HepG2 (cell line): ENCODE results near the gene TEDC1. TPM values are rescaled to one million over a fixed set of nuclear protein-coding genes. Genes with fewer than 3 reads are reported as not detected.
A peak's percentile ranks its signal among the peaks of the same experiment; 100 is the strongest.

Experiments
- AKAP8 ChIP-seq: sonication (generic); formaldehyde crosslinking; IDR thresholded peaks from 2 replicates; pipeline ENCODE4 v1.5.1; 2020; ENCODE audit warnings: mild to moderate bottlenecking, missing genetic modification reagents
- BCL6 ChIP-seq: IDR thresholded peaks from 2 replicates; pipeline ENCODE4 v1.6.1; 2016; ENCODE audit warnings: missing genetic modification reagents, missing compliant biosample characterization
- CENPX ChIP-seq: sonication (generic); formaldehyde crosslinking; IDR thresholded peaks from 2 replicates; pipeline ENCODE4 v1.9.0; 2021; ENCODE audit warnings: mild to moderate bottlenecking, missing genetic modification reagents, moderate library complexity
- FOSL1 ChIP-seq: sonication (generic); formaldehyde crosslinking; IDR thresholded peaks from 2 replicates; pipeline ENCODE4 v1.9.0; 2021; ENCODE audit warnings: missing genetic modification reagents, borderline replicate concordance
- ISL2 ChIP-seq: sonication (generic); formaldehyde crosslinking; IDR thresholded peaks from 2 replicates; pipeline ENCODE4 v1.5.0; 2020; ENCODE audit warnings: missing genetic modification reagents
- JUN ChIP-seq: sonication (generic); formaldehyde crosslinking; IDR thresholded peaks from 2 replicates; pipeline ENCODE4 v1.4.0; 2020; ENCODE audit warnings: mild to moderate bottlenecking, missing genetic modification reagents
- KDM2A ChIP-seq: sonication (generic); formaldehyde crosslinking; IDR thresholded peaks from 2 replicates; pipeline ENCODE4 v1.4.0; 2020; ENCODE audit warnings: low read depth, missing genetic modification reagents, borderline replicate concordance
- MXI1 ChIP-seq: IDR thresholded peaks from 3 replicates; pipeline ENCODE4 v1.6.1; 2012; ENCODE audit warnings: low read depth, low read length, inconsistent platforms, borderline replicate concordance
- SMARCE1 ChIP-seq: fragments of 450-650 bp; IDR thresholded peaks from 2 replicates; pipeline ENCODE4 v1.6.1; 2017; ENCODE audit warnings: borderline replicate concordance
- TEAD2 ChIP-seq: sonication (generic); formaldehyde crosslinking; IDR thresholded peaks from 2 replicates; pipeline ENCODE4 v1.9.0; 2021; ENCODE audit warnings: missing genetic modification reagents
- TEAD3 ChIP-seq: optimal IDR thresholded peaks from 2 replicates; pipeline ENCODE3; 2016; ENCODE audit warnings: borderline replicate concordance
- ZFP37 ChIP-seq: sonication (generic); formaldehyde crosslinking; IDR thresholded peaks from 2 replicates; pipeline ENCODE4 v1.4.0; 2020; ENCODE audit warnings: missing genetic modification reagents, borderline replicate concordance
- ZNF180 ChIP-seq: sonication (generic); formaldehyde crosslinking; IDR thresholded peaks from 2 replicates; pipeline ENCODE4 v1.4.0; 2020; ENCODE audit warnings: low read depth, missing genetic modification reagents, borderline replicate concordance
- ZNF296 ChIP-seq: sonication (generic); formaldehyde crosslinking; conservative IDR thresholded peaks from 2 replicates; pipeline ENCODE4 v1.5.0; 2020; ENCODE audit warnings: mild to moderate bottlenecking, missing genetic modification reagents
- ZNF337 ChIP-seq: sonication (generic); formaldehyde crosslinking; IDR thresholded peaks from 2 replicates; pipeline ENCODE4 v1.5.1; 2020; ENCODE audit warnings: missing genetic modification reagents, low read depth, mild to moderate bottlenecking, borderline replicate concordance
- ZNF34 ChIP-seq: sonication (generic); formaldehyde crosslinking; IDR thresholded peaks from 2 replicates; pipeline ENCODE4 v1.4.0; 2020; ENCODE audit warnings: mild to moderate bottlenecking, missing genetic modification reagents, borderline replicate concordance
- ZNF441 ChIP-seq: sonication (generic); formaldehyde crosslinking; IDR thresholded peaks from 2 replicates; pipeline ENCODE4 v1.7.0; 2021; ENCODE audit warnings: missing genetic modification reagents, borderline replicate concordance
- ZNF788 ChIP-seq: sonication (generic); formaldehyde crosslinking; IDR thresholded peaks from 2 replicates; pipeline ENCODE4 v1.5.0; 2020; ENCODE audit warnings: mild to moderate bottlenecking, missing genetic modification reagents, borderline replicate concordance
- ZNF841 ChIP-seq: sonication (generic); formaldehyde crosslinking; IDR thresholded peaks from 2 replicates; pipeline ENCODE4 v1.8.1; 2023; ENCODE audit warnings: missing genetic modification reagents, borderline replicate concordance
- ZNF878 ChIP-seq: sonication (generic); formaldehyde crosslinking; IDR thresholded peaks from 2 replicates; pipeline ENCODE4 v1.8.1; 2023; ENCODE audit warnings: mild to moderate bottlenecking, missing genetic modification reagents, moderate library complexity
- ZNF891 ChIP-seq: sonication (generic); formaldehyde crosslinking; IDR thresholded peaks from 2 replicates; pipeline ENCODE4 v1.5.0; 2020; ENCODE audit warnings: mild to moderate bottlenecking, missing genetic modification reagents
- polyA plus RNA-seq, 8 experiments: library from polyadenylated mRNA; depleted of rRNA in 3 of 8; stranded (reverse) in 7 of 8; unstranded in 1 of 8; fragments of >200 nt; fragmentation: Illumina TruSeq in 4 of 8; extraction: Trizol in 4 of 8; gene quantifications; 2 replicates each; pipeline versions ENCODE4 v1.2.1 to v1.2.3, GENCODE V29; 2011 to 2016; ENCODE audit warnings: low read depth in 4 of 8, missing spikeins in 1 of 8, mixed read lengths in 1 of 8; ENCODE audit not compliant: insufficient read depth in 1 of 8
- total RNA-seq, 5 experiments: library from RNA; depleted of rRNA; stranded (reverse); fragments of >200 nt; fragmentation: Illumina TruSeq; extraction: Trizol; gene quantifications; 2 replicates each; pipeline ENCODE4 v1.2.3, GENCODE V29; 2016; ENCODE audit warnings: low read depth in 1 of 5
- TF ChIP-seq, protein P1 (sequence below): sonication (generic); formaldehyde crosslinking; IDR thresholded peaks from 2 replicates; pipeline ENCODE4 v1.8.1; 2023; ENCODE audit warnings: mild to moderate bottlenecking, inconsistent platforms, moderate library complexity, missing genetic modification reagents, borderline replicate concordance
- TF ChIP-seq, protein P2 (sequence below): sonication (generic); formaldehyde crosslinking; IDR thresholded peaks from 2 replicates; pipeline ENCODE4 v1.5.1; 2020; ENCODE audit warnings: missing genetic modification reagents, mild to moderate bottlenecking, borderline replicate concordance
- TF ChIP-seq, protein P3 (sequence below): sonication (generic); formaldehyde crosslinking; IDR thresholded peaks from 2 replicates; pipeline ENCODE4 v1.4.0; 2020; ENCODE audit warnings: missing genetic modification reagents

Gene TEDC1
- total and polyA plus RNA-seq, 2 of the 13 experiments (the other 11 are each of a cell fraction or from before 2014, with no cell fraction given) = 5.7 to 27.4 TPM

DNA sequence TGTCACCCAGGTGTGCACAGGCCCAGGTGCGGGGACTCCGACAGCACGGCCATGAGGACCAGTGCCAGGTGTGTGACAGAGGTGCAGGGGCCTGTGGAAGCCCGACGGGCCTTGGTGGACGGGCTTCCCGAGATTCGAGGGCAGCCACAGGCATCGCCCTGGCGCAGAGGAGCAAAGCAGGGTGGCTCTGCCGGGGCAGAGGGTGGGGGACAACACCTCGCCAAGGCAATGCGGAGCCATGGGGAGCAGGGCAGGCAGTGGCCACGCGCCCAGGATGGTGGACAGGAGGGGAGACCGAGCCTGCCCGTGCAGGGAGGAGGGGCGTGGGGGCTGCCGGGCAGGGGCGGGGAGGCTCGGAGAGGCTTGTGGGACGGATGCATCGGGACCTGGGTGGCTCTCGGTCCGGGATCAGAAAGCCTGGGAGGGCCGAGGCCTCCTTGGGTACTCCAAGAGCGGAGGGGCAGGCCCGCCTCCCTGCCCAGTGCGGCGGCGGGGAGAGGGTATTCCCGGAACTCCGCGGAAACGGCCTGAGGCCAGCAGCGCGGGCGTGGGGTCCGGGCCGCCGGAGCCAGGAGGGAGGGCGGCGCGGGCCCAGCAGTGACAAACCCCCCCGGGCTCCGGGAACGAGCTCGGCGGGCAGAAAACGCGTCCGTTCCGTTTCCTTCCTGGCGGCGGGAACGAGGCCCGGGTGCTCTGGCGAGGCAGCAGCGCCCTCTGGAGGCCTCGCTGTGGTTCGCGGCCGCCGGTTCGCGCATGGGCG is 37.0 kb downstream of the TEDC1 start (continued):
- TF ChIP-seq, protein P1, sequence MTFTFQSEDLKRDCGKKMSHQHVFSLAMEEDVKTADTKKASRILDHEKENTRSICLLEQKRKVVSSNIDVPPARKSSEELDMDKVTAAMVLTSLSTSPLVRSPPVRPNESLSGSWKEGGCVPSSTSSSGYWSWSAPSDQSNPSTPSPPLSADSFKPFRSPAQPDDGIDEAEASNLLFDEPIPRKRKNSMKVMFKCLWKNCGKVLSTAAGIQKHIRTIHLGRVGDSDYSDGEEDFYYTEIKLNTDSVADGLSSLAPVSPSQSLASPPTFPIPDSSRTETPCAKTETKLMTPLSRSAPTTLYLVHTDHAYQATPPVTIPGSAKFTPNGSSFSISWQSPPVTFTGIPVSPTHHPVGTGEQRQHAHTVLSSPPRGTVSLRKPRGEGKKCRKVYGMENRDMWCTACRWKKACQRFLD (CRISPR knock-in tag) = no peak
- TF ChIP-seq ZNF441 (CRISPR knock-in tag) (0 out of 2 replicates have a peak, but pooled peaks have one; percentile 62), ISL2 (0 out of 2 replicates have a peak, but pooled peaks have one; percentile 44), SMARCE1 (no peak), AKAP8 (CRISPR knock-in tag) (peak; percentile 100), ZNF788 (CRISPR knock-in tag) (peak; percentile 83; the same call in 1 of the 2 replicates), FOSL1 (CRISPR knock-in tag) (no peak), BCL6 (CRISPR knock-in tag) (no peak), ZNF878 (CRISPR knock-in tag) (no peak), ZNF34 (CRISPR knock-in tag) (no peak), TEAD2 (no peak), ZNF841 (CRISPR knock-in tag) (no peak), ZNF891 (CRISPR knock-in tag) (no peak), JUN (CRISPR knock-in tag) (no peak), CENPX (CRISPR knock-in tag) (no peak), ZFP37 (CRISPR knock-in tag) (no peak), TEAD3 (CRISPR knock-in tag) (peak; percentile 36), KDM2A (peak; percentile 84), ZNF180 (no peak), MXI1 (peak; percentile 58; the same call in 1 of the 3 replicates), ZNF337 (CRISPR knock-in tag) (no peak), ZNF296 (CRISPR knock-in tag) (no peak)
- TF ChIP-seq, protein P2, sequence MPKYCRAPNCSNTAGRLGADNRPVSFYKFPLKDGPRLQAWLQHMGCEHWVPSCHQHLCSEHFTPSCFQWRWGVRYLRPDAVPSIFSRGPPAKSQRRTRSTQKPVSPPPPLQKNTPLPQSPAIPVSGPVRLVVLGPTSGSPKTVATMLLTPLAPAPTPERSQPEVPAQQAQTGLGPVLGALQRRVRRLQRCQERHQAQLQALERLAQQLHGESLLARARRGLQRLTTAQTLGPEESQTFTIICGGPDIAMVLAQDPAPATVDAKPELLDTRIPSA (CRISPR knock-in tag) = peak; percentile 74; the same call in 1 of the 2 replicates
- TF ChIP-seq, protein P3, sequence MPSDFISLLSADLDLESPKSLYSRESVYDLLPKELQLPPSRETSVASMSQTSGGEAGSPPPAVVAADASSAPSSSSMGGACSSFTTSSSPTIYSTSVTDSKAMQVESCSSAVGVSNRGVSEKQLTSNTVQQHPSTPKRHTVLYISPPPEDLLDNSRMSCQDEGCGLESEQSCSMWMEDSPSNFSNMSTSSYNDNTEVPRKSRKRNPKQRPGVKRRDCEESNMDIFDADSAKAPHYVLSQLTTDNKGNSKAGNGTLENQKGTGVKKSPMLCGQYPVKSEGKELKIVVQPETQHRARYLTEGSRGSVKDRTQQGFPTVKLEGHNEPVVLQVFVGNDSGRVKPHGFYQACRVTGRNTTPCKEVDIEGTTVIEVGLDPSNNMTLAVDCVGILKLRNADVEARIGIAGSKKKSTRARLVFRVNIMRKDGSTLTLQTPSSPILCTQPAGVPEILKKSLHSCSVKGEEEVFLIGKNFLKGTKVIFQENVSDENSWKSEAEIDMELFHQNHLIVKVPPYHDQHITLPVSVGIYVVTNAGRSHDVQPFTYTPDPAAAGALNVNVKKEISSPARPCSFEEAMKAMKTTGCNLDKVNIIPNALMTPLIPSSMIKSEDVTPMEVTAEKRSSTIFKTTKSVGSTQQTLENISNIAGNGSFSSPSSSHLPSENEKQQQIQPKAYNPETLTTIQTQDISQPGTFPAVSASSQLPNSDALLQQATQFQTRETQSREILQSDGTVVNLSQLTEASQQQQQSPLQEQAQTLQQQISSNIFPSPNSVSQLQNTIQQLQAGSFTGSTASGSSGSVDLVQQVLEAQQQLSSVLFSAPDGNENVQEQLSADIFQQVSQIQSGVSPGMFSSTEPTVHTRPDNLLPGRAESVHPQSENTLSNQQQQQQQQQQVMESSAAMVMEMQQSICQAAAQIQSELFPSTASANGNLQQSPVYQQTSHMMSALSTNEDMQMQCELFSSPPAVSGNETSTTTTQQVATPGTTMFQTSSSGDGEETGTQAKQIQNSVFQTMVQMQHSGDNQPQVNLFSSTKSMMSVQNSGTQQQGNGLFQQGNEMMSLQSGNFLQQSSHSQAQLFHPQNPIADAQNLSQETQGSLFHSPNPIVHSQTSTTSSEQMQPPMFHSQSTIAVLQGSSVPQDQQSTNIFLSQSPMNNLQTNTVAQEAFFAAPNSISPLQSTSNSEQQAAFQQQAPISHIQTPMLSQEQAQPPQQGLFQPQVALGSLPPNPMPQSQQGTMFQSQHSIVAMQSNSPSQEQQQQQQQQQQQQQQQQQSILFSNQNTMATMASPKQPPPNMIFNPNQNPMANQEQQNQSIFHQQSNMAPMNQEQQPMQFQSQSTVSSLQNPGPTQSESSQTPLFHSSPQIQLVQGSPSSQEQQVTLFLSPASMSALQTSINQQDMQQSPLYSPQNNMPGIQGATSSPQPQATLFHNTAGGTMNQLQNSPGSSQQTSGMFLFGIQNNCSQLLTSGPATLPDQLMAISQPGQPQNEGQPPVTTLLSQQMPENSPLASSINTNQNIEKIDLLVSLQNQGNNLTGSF (CRISPR knock-in tag) = 0 out of 2 replicates have a peak, but pooled peaks have one; percentile 31
